Sigmoid colon (tissue), 3 donors: ENCODE data around the gene SCMH1.

ENCODE experiments used
- CTCF ChIP-seq, 4 experiments: fragments of 450-650 bp in 3 of 4; fragments of 200-600 bp in 1 of 4; IDR thresholded peaks; one replicate each; pipeline ENCODE4 v1.5.1; 2016 to 2019; ENCODE audit warnings: antibody characterized with exemption in 4 of 4, mild to moderate bottlenecking in 3 of 4, moderate library complexity in 2 of 4
- POLR2A ChIP-seq, 2 donors: fragments of 450-650 bp; IDR thresholded peaks; one replicate each; pipeline ENCODE4 v1.6.1; 2016; ENCODE audit warnings: antibody characterized with exemption in 2 of 2, mild to moderate bottlenecking in 2 of 2, moderate library complexity in 2 of 2

- TF ChIP-seq POLR2A (IDR thresholded peaks at IDR 0.05) (no peak), CTCF (IDR thresholded peaks at IDR 0.05) (no peak)
These were observed 72.3 kb downstream of the SCMH1 start for GRCh38 chr1:41169799-41170180.
